ENCODE results near the gene SMIM32.

SMIM32 gene

DNA sequence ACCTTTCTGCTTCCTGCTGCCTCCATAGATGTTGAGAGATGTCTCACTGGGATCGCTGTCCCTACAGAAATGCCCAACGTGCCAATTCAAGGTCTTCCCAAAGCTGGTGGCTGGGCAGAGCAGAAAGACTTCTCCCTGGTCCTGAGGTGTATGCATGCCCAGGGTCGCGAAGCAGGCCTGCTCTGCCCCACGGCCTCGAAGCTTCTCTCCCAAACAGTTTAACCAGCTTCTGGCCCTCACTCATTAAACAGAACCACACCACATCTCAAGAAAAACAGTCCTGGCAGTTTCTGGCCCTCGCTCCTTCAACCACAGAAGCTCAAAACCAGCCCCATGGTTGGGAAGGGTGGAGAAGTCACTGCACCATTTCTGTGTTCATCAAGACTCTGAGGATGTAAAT lies 14.7 kb upstream of the SMIM32 start:
- TF ChIP-seq, protein P1, sequence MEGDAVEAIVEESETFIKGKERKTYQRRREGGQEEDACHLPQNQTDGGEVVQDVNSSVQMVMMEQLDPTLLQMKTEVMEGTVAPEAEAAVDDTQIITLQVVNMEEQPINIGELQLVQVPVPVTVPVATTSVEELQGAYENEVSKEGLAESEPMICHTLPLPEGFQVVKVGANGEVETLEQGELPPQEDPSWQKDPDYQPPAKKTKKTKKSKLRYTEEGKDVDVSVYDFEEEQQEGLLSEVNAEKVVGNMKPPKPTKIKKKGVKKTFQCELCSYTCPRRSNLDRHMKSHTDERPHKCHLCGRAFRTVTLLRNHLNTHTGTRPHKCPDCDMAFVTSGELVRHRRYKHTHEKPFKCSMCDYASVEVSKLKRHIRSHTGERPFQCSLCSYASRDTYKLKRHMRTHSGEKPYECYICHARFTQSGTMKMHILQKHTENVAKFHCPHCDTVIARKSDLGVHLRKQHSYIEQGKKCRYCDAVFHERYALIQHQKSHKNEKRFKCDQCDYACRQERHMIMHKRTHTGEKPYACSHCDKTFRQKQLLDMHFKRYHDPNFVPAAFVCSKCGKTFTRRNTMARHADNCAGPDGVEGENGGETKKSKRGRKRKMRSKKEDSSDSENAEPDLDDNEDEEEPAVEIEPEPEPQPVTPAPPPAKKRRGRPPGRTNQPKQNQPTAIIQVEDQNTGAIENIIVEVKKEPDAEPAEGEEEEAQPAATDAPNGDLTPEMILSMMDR (IDR thresholded peaks at IDR 0.05; ENCODE audit: low read depth, low read length, missing control alignments): no peak
- Histone ChIP-seq H3K36me3 (replicated peaks) (no peaks in the 10 kb centered on the region), H3K4me3 (ENCODE audit: low read depth, low read length) (no peak overlapping the region), H3K27me3 (replicated peaks) (no peaks in the 10 kb centered on the region), H3K27ac (no peak overlapping the region)
- DNase-seq: no peak
- in situ Hi-C loops (cut with HindIII; ENCODE audit: low pct_ligation_motif_present, low sequenced_read_pairs): no loop called here

GRCh38 chr5:136206361-136206760 lies 13.4 kb upstream of the SMIM32 start:
- DNase-seq: no peak
- Histone ChIP-seq H3K36me3 (replicated peaks) (no peaks in the 10 kb centered on the region), H3K27ac (no peak overlapping the region), H3K4me3 (ENCODE audit: low read depth, low read length) (no peak overlapping the region), H3K27me3 (replicated peaks) (peaks cover 5% of the 10 kb centered on the region)
- in situ Hi-C loops (cut with HindIII; ENCODE audit: low pct_ligation_motif_present, low sequenced_read_pairs): no loop called here
- TF ChIP-seq, protein P1 (IDR thresholded peaks at IDR 0.05; ENCODE audit: low read depth, low read length, missing control alignments): no peak

DNA sequence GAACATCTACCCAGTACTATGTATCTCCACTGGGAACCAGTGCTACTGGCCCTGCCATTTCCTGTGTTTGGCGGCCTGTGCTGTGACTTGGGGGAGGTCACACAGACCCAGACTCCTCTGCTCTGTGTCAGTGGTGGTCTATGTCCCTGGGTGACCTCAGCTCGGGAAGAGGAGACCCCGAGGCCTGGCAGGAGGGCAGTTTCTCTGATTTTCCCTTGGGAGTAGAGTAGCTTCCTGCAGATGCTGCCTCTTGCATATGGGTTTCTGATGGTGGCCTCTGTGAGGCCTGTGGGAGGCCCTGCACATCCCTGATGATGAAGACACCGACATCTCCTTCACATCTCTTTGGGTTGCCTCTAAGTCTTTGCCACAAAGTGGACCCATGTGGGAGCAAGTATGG lies 13.0 kb upstream of the SMIM32 start:
- Histone ChIP-seq H3K36me3 (replicated peaks) (no peaks in the 10 kb centered on the region), H3K4me3 (ENCODE audit: low read depth, low read length) (no peak overlapping the region), H3K27ac (no peak overlapping the region), H3K27me3 (replicated peaks) (peaks cover 5% of the 10 kb centered on the region)
- TF ChIP-seq, protein P1 (IDR thresholded peaks at IDR 0.05; ENCODE audit: low read depth, low read length, missing control alignments): no peak
- in situ Hi-C loops (cut with HindIII; ENCODE audit: low pct_ligation_motif_present, low sequenced_read_pairs): no loop called here
- no peak for DNase-seq

DNA sequence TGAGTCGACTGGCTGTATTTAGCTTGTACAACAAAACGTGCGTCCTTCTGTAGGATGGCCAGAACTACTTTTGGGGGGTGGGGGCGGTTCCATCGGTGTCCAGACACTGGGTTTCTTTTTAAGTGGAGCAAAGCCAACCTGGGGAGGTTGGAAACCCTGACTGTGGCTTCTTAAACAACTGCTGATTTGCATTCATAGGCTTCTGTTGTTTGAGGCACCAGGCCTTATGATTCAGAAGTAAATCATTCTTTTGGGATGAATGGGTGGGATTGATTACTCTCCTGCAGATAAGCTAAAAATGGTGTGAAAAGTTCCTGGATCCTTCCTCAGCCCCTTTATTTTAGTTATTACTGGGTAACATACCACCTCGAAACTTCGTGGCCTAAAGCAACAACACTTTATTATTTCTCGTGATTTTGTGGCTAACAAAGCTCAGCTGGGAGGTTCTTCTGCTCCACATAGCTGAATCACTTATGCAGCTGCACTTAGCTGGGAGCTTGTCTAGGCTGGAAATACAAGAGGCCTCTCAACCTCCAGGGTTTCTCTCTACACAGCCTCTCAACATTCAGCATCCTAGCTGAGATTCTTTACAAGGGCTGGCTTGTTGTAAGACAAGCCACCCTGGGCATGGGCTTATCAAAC lies 12.2 kb upstream of the SMIM32 start:
- peaks cover 6% of the 10 kb centered on the region for H3K27me3 ChIP-seq (replicated peaks)
- no peak for DNase-seq
- in situ Hi-C loops (cut with HindIII; ENCODE audit: low pct_ligation_motif_present, low sequenced_read_pairs): no loop called here
- H3K4me3 ChIP-seq (ENCODE audit: low read depth, low read length): no peak overlapping the region
- no peaks in the 10 kb centered on the region for H3K36me3 ChIP-seq (replicated peaks)
- TF ChIP-seq, protein P1 (IDR thresholded peaks at IDR 0.05; ENCODE audit: low read depth, low read length, missing control alignments): no peak
- no peak overlapping the region for H3K27ac ChIP-seq

GRCh38 chr5:136203303-136203922 lies 10.5 kb upstream of the SMIM32 start:
- DNase-seq: no peak
- TF ChIP-seq, protein P1 (IDR thresholded peaks at IDR 0.05; ENCODE audit: low read depth, low read length, missing control alignments): no peak
- no peak overlapping the region for H3K27ac ChIP-seq
- no peak overlapping the region for H3K4me3 ChIP-seq (ENCODE audit: low read depth, low read length)
- H3K36me3 ChIP-seq (replicated peaks): no peaks in the 10 kb centered on the region
- peaks cover 10% of the 10 kb centered on the region for H3K27me3 ChIP-seq (replicated peaks)
- in situ Hi-C loops (cut with HindIII; ENCODE audit: low pct_ligation_motif_present, low sequenced_read_pairs): no loop called here
